HG03066 (cell line): ENCODE data around the gene HAPLN3.
A peak's percentile ranks its signal among the peaks of the same experiment; 100 is the strongest.
"Not testable (repeated sequence)": the region's sequence is repeated elsewhere in the genome, so short reads cannot be mapped to it uniquely, and the experiment has no call there.

Experiments
- ATAC-seq: cut with Tn5 transposase; IDR thresholded peaks from one replicate; pipeline ENCODE4 v1.9.1; 2021; ENCODE audit warnings: low read depth; ENCODE audit not compliant: unreplicated experiment

Gene HAPLN3, protein sequence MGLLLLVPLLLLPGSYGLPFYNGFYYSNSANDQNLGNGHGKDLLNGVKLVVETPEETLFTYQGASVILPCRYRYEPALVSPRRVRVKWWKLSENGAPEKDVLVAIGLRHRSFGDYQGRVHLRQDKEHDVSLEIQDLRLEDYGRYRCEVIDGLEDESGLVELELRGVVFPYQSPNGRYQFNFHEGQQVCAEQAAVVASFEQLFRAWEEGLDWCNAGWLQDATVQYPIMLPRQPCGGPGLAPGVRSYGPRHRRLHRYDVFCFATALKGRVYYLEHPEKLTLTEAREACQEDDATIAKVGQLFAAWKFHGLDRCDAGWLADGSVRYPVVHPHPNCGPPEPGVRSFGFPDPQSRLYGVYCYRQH

DNA sequence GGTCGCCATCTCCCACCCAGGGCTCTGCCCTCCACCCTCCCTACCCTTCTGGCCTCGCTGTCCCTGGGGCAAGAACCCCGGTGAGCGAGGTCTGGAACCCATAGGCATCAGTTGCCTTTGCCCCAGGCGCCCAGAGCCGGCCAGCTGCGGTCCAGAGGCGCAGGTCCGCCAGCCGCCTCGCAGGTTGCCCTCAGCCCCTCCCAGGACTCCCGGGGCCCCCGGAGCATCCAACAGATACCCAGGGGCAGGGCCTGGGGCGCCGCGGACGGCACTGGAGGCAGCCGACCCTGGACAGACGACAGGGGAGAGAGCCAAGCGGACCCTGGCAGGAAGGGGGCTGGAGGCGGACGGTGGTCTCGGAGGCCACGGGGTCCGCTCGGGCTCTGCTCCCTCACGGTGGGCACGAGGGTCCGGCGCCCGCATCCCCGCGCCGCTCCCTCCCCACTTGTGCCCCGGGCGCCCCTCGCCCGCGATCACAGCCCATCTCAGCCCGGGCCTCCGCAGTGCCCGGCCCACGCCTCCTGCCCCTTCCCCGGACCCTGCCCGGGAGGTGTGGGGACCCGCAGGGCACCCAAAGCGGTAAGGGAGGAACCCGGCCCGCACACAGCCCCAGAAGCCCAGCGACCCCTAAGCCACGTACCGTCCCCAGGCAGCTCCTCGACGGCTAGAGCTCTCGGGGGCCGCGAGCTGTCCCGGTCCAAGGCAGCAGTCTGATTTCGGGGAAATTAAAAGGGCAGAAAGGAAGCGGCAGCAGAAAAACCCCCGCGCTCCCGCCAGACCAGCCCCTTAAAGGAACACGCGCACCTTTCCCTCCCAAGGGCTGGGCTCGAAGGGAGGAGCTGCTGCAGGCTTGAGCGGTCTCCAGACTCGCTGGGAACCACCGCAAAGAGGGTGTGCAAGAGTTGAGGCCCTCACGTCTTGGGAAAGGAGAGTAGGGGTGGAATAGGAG is at the start of gene HAPLN3:
TSS of gene HAPLN3 (minus strand) at position 726 of the 949 bp plus-strand sequence. CDS start 8,246 bp downstream, outside the sequence.
- ATAC-seq, result no peak

DNA sequence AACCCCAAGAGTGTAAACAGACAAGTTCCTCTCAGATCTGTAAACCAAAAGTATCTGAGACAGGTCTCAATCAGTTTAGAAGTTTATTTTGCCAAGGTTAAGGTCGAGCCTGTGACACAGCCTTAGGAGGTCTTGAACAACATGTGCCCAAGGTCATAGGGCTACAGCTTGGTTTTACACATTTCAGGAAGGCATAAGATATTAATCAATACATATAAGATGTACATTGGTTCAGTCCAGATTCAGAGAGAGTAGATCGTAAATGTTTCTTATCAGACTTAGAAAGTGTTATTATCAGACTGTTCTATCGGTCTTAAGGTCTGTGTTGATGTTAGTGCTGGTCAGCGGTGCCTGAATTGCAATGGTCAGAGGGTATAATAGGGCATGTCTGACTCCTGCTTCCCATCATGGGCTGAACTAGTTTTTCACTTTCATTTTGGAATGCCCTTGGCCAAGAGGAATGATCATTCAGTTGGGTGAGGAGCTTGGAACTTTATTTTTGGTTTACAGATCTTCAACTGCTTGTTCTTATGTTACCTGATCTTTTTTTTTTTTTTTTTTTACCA is 44.8 kb upstream of the HAPLN3 start:
- no peak for ATAC-seq

DNA sequence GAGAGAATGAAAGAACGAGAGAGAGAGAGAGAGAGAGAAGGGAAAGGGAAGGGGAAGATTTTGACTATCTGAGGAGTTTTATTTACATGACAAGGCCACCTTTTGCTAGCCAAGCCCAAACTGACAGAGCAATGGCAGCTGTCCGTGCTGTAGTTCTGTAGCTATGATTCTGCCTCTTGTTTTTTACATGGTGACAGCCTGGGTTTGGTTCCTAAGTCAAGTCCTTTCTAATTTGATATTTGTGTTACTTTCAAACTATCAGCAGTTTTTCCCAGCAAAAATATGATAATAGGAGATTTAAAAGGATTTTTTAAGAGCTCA is 44.1 kb upstream of the HAPLN3 start:
- ATAC-seq, result no peak

DNA sequence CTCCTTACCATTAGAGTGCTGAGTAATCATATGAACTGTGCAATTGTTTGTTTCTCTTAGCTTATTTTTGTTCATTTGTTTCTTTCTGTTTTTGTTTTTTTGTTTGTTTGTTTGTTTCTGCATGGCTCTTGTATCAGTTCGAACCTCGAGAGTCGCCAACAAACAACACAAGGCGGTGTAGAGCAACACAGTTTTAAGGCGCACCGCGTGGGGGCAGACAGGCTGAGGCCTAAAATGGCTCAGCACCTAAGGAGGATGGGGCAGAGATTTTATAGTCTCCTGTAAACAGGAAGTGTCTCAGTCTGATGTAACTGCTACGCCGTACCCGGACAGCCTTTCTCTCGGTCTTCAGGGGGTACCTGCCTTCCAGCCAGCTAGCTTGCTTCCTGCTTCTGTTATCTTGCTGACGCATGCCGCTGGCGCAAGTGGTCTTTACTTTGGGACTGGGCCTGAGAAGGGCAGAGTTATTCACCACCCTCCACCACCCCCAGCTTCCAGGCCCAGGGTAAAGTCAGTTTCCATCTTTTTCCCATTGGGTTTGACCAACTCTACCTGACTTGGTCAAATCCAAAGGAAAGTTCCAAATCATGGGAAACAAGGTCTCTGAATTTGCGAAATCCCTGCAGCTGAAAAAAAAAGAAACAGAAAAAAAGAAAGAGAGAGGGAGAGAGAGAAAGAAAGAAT is 43.6 kb upstream of the HAPLN3 start:
- no peak for ATAC-seq

DNA sequence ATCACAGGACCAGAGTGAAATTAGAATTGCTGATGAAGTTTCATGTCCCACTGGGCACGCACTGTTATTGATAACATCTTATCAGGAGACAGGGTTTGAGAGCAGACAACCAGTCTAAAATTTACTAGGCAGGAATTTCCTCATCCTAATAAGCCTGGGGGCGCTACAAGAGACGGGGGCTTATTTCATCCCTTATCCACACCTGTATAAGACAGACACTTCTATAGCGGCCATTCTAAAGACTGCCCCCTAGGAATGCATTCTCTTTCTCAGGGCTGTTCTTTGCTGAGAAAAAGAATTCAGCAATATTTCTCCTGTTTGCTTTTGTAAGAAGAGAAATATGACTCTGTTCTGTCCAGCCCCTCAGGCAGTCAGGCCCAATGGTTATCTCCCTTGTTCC is 39.1 kb upstream of the HAPLN3 start:
- ATAC-seq, result not testable (repeated sequence)

DNA sequence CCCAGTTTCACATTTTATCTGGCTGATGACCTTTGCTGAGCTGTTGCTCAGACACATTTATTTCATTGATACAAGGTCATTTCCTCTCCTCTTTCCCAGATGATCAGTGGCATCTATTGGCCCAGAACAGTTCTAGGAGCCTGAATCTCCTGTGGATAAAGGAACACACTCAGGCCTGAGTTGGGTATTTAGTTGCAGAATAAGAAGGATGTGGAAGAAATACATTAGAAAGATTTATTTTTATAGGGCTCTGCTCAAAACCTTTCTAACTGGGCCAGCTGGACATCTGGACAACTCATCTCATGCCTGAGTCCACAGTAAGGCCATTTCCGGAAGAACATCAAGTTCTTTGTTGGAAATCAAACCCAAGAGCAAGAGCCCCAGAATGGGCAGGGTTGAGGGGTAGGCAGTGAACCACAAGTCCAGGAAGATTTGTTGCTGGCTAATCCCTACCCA is 37.6 kb upstream of the HAPLN3 start:
- ATAC-seq, result no peak

DNA sequence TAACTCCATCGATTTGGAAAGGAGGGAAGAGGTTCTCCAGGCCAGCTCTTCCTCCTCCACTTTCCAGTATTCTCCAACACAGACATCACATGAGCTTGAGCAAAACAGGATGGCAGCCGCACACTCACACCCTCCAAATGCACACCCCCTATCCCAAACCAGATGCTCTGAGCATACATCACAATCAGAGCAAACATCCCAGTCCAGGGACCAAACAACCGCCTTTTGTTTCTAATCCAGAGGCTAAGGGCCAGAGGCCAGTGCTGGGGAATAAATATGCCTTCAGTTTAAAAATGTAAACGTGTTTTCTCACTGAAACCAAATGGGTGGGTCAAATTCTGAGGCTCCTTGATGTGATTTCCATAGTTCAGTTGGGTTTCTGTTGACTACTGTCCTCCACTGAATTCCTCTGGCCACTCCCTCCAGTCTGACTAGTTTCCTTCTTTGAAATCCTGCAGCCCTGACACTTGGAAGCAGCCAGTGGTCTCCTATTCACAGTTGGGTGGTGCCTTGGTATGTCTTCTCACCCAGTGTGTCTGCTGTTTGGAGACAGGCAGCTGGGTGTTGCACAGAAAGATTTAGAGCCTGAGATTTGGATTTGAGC is 37.0 kb upstream of the HAPLN3 start:
- no peak for ATAC-seq

DNA sequence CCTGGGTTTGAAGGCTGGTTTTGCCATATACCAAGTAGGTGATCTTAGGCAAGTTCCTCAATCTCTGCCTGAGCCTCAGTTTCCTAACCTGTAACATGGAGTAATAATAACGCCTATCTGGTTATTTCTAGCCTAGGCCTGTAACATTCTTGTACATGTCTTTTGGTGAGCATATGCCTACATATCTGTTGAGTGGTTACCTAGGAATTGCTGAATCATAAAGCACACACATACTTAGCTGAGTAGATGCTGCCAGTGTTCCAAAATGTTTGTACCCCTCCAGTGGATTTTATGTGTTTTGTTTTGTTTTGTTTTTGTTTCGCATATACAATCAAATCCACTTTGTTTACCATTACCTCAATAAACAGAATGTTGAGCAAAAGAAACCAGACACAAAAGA is 35.2 kb upstream of the HAPLN3 start:
- ATAC-seq, result no peak

DNA sequence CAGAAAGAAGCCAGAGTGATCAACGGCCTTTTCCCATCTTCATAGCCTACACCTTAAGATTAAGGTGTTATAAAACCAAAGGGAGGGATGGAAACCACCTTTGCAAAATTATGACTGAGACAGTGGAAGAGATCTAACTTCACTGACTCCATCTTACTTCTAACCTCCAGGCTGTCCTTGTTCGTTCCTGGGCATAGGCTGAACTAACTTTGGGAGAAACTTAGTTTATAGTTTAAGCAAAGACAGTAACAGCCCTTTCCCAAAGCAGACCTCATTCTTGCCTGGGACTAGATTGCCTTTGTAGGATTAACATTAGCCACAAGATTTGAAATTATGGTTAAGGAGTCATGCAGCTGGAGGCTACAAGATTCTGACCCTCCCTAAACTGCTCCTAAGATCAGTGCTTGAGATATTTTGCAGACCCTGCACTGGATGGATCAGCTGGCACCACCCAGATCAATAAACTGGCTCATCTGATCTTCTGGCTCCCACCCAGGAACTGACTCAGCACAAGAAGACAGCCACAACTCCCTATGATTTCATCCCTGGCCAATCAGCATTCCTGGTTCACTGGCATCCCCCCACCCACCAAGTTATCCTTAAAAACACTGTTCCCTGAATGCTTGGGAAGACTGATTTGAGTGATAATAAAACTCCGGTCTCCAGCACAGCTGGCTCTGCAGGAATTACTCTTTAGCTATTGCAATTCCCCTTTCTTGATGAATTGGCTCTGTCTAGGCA is 34.2 kb upstream of the HAPLN3 start:
- ATAC-seq, result not testable (repeated sequence)

DNA sequence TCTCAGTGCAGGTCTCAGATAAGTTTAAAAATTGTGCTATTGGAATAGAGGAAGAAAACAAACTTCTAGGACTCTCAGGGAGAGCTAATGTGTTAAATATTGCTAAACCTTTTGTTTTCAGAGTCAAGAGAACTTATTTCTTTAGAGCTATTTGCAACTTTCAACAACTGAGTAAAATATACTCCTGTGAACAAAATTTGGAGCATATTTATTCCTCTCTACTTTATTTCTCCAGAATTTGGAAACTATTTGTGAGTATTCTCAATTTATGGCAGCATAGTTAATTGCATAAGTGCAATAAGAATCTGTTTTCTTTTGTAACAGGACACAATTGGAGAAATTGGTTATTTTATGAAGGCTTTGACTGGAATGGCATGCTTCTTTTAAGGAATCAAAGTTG is 32.8 kb upstream of the HAPLN3 start:
- ATAC-seq, result not testable (repeated sequence)

DNA sequence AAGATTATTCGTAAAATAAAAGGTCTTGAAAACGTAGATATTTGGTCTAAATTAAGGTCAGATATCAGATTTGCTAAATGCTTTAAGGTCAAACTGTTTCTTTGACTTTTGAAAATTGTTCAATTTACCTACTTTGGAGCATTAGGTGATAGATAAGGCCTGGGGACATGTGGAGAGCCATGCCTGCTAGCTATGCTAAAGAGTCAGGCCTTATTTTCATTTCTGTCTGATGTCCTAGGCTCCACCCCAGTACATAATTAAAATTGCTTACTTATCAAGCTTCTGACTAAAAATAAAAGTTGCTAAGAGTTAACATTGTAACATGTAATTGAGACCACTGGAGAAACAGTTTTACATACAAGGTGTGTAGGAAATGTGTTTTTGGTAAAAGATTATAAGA is 30.3 kb upstream of the HAPLN3 start:
- ATAC-seq, result not testable (repeated sequence)

DNA sequence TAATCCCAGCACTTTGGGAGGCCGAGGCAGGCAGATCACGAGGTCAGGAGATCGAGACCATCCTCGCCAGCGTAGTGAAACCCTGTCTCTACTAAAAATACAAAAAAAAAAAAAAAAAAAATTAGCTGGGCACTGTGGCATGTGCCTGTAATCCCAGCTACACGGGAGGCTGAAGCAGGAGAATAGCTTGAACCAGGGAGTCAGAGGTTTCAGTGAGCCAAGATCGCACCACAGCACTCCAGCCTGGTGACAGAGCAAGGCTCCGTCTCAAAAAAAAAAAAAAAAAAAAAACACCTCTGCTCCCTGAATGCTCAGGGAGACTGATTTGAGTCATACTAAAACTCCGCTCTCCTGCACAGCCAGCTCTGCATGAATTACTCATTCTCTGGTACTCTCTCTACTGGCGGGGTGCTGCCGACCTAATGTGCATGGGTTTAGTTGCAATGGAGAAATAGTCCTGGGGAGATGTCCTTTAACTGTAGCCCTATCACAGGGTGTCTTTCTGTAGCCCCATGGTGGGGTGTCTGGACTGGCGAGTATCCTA is 25.6 kb upstream of the HAPLN3 start:
- ATAC-seq, result not testable (repeated sequence)

DNA sequence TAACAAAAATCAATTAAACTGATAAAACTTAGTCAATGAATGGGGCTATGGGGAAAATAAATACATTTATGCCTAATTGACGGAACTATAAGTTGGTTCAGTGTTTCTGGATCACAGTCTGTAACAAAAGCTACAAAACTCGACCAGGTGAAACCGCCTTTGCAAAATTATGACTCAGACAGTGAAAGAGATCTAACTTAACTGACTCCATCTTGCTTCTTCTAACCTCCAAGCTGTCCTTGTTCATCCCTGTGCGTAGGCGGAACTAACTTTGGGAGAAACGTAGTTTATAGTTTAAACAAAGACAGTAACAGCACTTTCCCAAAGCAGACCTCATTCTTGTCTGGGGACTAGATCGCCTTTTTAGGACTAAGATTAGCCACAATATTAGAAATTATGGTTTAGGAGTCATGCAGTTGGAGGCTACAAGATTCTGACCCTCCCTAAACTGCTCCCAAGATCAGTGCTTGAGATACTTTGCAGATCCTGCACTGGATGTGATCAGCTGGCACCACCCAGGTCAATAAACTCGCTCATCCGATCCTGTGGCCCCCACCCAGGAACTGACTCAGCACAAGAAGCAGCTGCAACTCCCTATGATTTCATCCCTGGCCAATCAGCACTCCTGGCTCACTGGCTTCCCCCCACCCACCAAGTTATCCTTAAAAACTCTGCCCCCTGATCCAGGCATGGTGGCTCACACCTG is 25.0 kb upstream of the HAPLN3 start:
- no peak for ATAC-seq

DNA sequence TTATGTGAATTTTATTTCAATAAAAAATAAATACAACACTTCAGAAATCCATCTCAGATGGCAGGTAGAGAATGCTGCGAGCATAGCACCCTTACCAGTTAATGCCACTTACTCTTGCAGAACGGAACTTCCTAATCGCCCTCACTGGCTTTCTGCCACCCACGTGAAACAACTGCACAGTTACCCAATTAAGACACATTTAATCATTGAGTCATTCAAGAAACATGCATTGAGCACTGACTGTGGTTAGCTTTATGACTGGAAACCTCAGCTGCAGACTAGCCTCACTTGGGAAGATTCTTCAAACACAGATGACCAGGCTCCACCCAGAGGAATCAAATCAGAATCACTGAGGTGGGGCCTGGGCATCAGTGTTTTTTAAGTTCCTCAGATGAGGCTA is 23.4 kb upstream of the HAPLN3 start:
- no peak for ATAC-seq

DNA sequence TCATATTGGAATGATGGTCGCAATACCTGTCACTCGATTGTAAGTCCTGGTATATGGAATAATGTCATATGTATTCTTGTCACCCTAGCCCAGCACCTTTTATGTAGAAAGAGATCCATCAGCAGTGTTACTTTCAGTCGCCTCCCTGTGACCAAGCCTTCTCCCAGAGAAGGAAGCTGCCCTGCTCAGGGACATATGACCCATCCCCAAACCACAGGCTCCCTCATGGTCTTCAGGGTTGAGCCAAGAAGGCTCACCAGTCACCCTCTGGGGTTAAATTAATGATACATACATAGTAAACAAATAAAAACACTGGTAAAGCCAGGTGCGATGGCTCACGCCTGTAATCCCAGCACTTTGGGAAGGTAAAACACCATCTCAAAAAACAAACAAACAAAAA is 22.4 kb upstream of the HAPLN3 start:
- no peak for ATAC-seq

DNA sequence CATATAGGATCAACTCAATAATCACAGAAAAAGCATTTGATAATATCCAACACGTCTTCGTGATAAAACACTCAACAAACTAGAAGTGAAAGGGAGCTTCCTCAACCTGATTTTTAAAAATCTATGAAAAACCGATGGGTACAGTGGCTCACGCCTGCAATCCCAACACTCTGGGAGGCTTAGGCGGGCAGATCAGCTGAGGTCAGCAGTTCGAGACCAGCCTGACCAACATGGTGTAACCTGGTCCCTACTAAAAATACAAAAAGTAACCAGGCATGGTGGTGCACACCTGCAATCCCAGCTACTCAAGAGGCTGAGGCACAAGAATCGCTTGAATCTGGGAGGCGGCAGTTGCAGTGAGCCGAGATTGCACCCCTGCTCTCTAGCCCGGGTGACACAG is 20.0 kb upstream of the HAPLN3 start:
- ATAC-seq, result no peak

DNA sequence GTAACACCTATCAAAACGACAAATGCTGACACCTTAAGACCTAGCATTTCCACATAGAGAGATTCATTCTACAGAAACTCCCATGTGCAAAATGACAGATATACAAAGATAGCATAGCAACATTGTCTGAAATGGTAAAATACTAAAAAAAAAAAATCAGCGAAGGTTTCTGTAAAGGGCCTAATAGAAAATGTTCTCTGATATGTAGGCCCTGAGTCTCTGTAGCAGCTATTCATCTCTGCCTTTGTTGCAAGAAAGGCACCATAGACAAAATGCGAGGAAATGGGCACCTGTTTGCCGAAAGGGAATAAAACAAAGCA is 18.5 kb upstream of the HAPLN3 start:
- ATAC-seq, result no peak

DNA sequence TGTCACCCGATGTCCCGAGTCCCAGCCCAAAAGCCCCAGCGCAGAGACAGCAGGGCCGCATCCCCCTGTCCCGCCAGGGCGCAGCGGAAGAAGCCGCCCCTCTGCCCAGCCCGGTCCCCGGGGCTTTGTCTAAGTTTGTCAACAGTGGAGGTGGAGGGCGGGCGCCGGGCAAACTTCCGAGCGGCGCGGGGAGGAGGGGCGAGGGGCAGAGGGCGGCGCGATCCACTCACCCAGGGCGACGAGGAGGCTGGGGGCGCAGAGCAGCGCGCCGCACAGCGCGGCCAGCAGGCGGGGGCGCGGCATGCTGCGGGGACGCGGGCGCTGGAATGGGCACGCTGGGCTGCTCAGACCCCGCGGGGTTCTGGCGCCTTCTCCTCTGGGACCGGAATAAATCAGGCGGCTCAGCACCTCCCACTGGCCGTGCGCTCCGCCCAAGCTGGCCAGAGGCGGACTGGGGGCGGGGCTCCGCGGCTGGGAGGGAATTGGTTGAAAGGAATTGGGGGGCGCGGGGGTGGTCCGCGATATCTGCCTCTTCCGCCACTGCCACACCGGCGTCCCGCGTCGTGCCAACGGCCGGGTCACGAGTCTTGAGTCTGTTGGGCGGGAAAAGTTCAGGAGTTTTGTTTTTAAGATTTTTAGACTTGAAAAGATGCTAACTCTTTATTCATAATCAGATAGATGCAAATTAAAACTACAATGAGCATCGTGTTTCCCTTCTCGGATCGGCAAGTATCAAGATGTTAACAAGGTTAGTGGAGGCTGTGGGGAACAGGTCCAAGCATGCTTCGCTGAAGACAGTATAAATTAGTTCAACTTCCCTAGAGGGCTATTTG is 17.9 kb upstream of the HAPLN3 start, which contains the start of gene MFGE8:
TSS of gene MFGE8 (minus strand) at position 363 of the 833 bp plus-strand sequence. CDS start at position 303, 60 bp downstream.
- peak; percentile 79 for ATAC-seq
